ENCODE measurements around the gene PLEKHJ1.

The PLEKHJ1 gene

GRCh38 chr19:2234996-2235380 is 1.1 kb downstream of the PLEKHJ1 start:
- no peak for DNase-seq (ENCODE audit: low spot score)

- no peak for DNase-seq (ENCODE audit: low spot score)
Measured at GRCh38 chr19:2233601-2234280, 2.4 kb downstream of the PLEKHJ1 start.

GRCh38 chr19:2232286-2233151 is 3.6 kb downstream of the PLEKHJ1 start:
- DNase-seq (ENCODE audit: low spot score): no peak

GRCh38 chr19:2231621-2232221 is 4.4 kb downstream of the PLEKHJ1 start:
- DNase-seq (ENCODE audit: low spot score): no peak

- DNase-seq (ENCODE audit: low spot score): no peak
Measured at GRCh38 chr19:2230807-2231533, 5.2 kb downstream of the PLEKHJ1 start.

- no peak for DNase-seq (ENCODE audit: low spot score)
Measured at GRCh38 chr19:2230033-2230531, 6.0 kb downstream of the PLEKHJ1 start.

- no peak for DNase-seq (ENCODE audit: low spot score)
Measured at GRCh38 chr19:2229103-2230032, 6.8 kb downstream of the PLEKHJ1 start.

- no peak for DNase-seq (ENCODE audit: low spot score)
Measured at GRCh38 chr19:2228157-2229030, 7.7 kb downstream of the PLEKHJ1 start.

GRCh38 chr19:2227415-2228156 is 8.5 kb downstream of the PLEKHJ1 start:
- peak; percentile 53 for DNase-seq (ENCODE audit: low spot score)

GRCh38 chr19:2226840-2227360 is 9.2 kb downstream of the PLEKHJ1 start:
- DNase-seq (ENCODE audit: low spot score): no peak

- DNase-seq (ENCODE audit: low spot score): no peak
Measured at GRCh38 chr19:2226051-2226839, 9.9 kb downstream of the PLEKHJ1 start.

- DNase-seq (ENCODE audit: low spot score): no peak
Measured at GRCh38 chr19:2225415-2226050, 10.6 kb downstream of the PLEKHJ1 start.

- DNase-seq (ENCODE audit: low spot score): no peak
Measured at GRCh38 chr19:2224754-2225349, 11.3 kb downstream of the PLEKHJ1 start.

GRCh38 chr19:2223959-2224358 is 12.2 kb downstream of the PLEKHJ1 start:
- DNase-seq (ENCODE audit: low spot score): no peak

- no peak for DNase-seq (ENCODE audit: low spot score)
Measured at GRCh38 chr19:2223391-2223790, 12.7 kb downstream of the PLEKHJ1 start.

- no peak for DNase-seq (ENCODE audit: low spot score)
Measured at GRCh38 chr19:2221918-2222317, 14.2 kb downstream of the PLEKHJ1 start.

GRCh38 chr19:2221250-2221831 is 14.8 kb downstream of the PLEKHJ1 start:
- DNase-seq (ENCODE audit: low spot score): no peak
